Measurements from ENCODE around the gene S100Z.

Gene S100Z

DNA sequence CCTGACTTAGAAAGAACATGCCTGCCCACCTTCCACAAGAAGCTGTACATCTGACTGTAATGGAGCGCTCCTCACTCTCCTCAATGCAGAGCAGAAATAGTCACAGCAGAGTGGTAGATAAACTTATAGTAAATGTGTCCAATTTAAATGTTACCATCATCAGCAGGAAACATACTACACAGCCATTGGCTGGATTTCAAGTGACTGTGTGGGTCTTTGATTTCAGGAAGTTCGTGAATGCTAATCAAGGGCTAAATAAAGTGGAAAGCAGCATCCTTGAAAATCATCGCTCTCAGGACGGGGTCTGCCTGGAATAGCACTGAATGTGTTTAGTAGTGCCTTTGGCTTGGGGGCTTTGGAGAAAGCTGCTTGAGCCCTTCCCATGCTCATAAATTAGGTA is 70.7 kb downstream of the S100Z start:
- no peak overlapping the region for H3K27ac ChIP-seq (ENCODE audit: extremely low read depth, low read depth, low read length)
- H3K4me3 ChIP-seq (ENCODE audit: low read depth, low read length) = no peak overlapping the region
- no peaks in the 10 kb centered on the region for H3K36me3 ChIP-seq (ENCODE audit: control insufficient read depth in 2 of 2, insufficient read depth in 1 of 2, low read length in 2 of 2)
- ChIA-PET CTCF (no interaction called here), POLR2A (interaction anchor here (0.5 kb wide), 1 partner anchor 56 kb away, joined by 5 read pairs; no protein-coding TSS in a partner anchor)
- no peaks in the 10 kb centered on the region for H3K4me1 ChIP-seq (ENCODE audit: control insufficient read depth, insufficient read depth, low read length)
- H3K9me3 ChIP-seq (ENCODE audit: control insufficient read depth, insufficient read depth, low read depth, low read length) = no peaks in the 10 kb centered on the region
- TF ChIP-seq, protein P1, sequence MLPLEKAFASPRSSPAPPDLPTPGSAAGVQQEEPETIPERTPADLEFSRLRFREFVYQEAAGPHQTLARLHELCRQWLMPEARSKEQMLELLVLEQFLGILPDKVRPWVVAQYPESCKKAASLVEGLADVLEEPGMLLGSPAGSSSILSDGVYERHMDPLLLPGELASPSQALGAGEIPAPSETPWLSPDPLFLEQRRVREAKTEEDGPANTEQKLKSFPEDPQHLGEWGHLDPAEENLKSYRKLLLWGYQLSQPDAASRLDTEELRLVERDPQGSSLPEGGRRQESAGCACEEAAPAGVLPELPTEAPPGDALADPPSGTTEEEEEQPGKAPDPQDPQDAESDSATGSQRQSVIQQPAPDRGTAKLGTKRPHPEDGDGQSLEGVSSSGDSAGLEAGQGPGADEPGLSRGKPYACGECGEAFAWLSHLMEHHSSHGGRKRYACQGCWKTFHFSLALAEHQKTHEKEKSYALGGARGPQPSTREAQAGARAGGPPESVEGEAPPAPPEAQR (tag by site-specific recombination; IDR thresholded peaks at IDR 0.05) = no peak
- no peak for TF ChIP-seq KLF9 (tag by site-specific recombination; IDR thresholded peaks at IDR 0.05; ENCODE audit: low read depth)
- TF ChIP-seq ZNF623 (tag by site-specific recombination; IDR thresholded peaks at IDR 0.05) = no peak
- no peak for TF ChIP-seq ZEB2 (tag by site-specific recombination; IDR thresholded peaks at IDR 0.05)
- no peak for TF ChIP-seq HOXC10 (CRISPR knock-in tag; IDR thresholded peaks at IDR 0.05)
- TF ChIP-seq ZNF121 (tag by site-specific recombination; IDR thresholded peaks at IDR 0.05) = no peak
- TF ChIP-seq ZNF830 (tag by site-specific recombination; IDR thresholded peaks at IDR 0.05; ENCODE audit: low read depth) = no peak
- no peak for TF ChIP-seq GLIS1 (tag by site-specific recombination; IDR thresholded peaks at IDR 0.05)
- TF ChIP-seq ZNF112 (tag by site-specific recombination; IDR thresholded peaks at IDR 0.05) = no peak

DNA sequence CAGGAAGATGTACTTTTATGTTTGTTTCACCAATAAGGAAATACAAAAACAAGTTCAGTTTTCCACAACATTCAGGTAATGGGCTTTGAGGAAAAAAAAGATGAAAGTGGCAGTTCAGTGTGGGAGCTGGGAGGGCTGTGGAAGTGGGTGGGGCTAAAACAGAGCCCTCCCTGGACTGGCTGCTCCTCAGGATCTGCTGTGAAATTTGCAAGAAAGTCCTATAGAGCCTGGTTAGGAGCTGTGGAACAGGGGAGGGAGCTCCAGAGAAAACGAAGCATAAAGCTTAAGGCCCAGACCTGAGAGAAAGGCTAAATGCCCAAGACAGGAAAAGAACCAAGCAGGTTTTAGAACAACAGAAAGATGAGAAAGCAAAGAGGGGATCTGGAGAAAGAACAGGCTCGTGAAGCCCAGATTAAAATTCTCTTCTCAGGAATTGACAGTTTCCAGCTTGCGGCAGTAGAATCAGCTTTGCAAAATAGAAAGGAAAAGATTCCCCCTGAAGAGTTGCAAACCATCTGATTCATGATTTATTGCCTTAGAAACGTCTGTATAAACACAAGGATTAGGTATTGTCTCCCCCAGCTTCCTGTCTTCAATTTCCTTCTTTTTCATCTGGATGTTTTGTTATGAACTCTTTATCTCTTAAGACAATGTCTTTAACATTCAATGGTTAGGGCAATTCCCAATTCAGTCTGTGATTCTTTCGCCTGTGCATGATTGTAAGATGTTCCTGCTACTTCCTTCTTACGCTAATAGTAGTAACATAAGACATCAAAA is 76.7 kb downstream of the S100Z start:
- H3K27ac ChIP-seq (ENCODE audit: extremely low read depth, low read depth, low read length) = no peak overlapping the region
- no peaks in the 10 kb centered on the region for H3K9me3 ChIP-seq (ENCODE audit: control insufficient read depth, insufficient read depth, low read depth, low read length)
- no peak overlapping the region for H3K4me3 ChIP-seq (ENCODE audit: low read depth, low read length)
- no peaks in the 10 kb centered on the region for H3K36me3 ChIP-seq (ENCODE audit: control insufficient read depth in 2 of 2, insufficient read depth in 1 of 2, low read length in 2 of 2)
- no peaks in the 10 kb centered on the region for H3K4me1 ChIP-seq (ENCODE audit: control insufficient read depth, insufficient read depth, low read length)
- CTCF ChIA-PET = interaction anchor here (0.6 kb wide), 1 partner anchor 10 kb away, joined by 3 read pairs; no protein-coding TSS in a partner anchor
- POLR2A ChIA-PET = no interaction called here
- TF ChIP-seq ZNF830 (tag by site-specific recombination; IDR thresholded peaks at IDR 0.05; ENCODE audit: low read depth) (no peak), MZF1 (tag by site-specific recombination; IDR thresholded peaks at IDR 0.05; ENCODE audit: borderline replicate concordance) (no peak), ZNF571 (tag by site-specific recombination; IDR thresholded peaks at IDR 0.05) (no peak), ZNF785 (tag by site-specific recombination; IDR thresholded peaks at IDR 0.05) (no peak), ZNF404 (tag by site-specific recombination; IDR thresholded peaks at IDR 0.05) (no peak), ZNF311 (tag by site-specific recombination; IDR thresholded peaks at IDR 0.05; ENCODE audit: borderline replicate concordance) (no peak), ZNF24 (tag by site-specific recombination; IDR thresholded peaks at IDR 0.05) (no peak), ZNF146 (tag by site-specific recombination; IDR thresholded peaks at IDR 0.05) (no peak), HOXC10 (CRISPR knock-in tag; IDR thresholded peaks at IDR 0.05) (no peak), ZBTB17 (tag by site-specific recombination; IDR thresholded peaks at IDR 0.05) (no peak), ZNF155 (tag by site-specific recombination; IDR thresholded peaks at IDR 0.05) (no peak), ZBTB20 (tag by site-specific recombination; IDR thresholded peaks at IDR 0.05) (no peak), RBAK (tag by site-specific recombination; IDR thresholded peaks at IDR 0.05) (no peak), KLF1 (tag by site-specific recombination; IDR thresholded peaks at IDR 0.05) (no peak), HOXD13 (CRISPR knock-in tag; IDR thresholded peaks at IDR 0.05; ENCODE audit: borderline replicate concordance) (no peak)
- TF ChIP-seq, protein P2, sequence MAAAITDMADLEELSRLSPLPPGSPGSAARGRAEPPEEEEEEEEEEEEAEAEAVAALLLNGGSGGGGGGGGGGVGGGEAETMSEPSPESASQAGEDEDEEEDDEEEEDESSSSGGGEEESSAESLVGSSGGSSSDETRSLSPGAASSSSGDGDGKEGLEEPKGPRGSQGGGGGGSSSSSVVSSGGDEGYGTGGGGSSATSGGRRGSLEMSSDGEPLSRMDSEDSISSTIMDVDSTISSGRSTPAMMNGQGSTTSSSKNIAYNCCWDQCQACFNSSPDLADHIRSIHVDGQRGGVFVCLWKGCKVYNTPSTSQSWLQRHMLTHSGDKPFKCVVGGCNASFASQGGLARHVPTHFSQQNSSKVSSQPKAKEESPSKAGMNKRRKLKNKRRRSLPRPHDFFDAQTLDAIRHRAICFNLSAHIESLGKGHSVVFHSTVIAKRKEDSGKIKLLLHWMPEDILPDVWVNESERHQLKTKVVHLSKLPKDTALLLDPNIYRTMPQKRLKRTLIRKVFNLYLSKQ (tag by site-specific recombination; IDR thresholded peaks at IDR 0.05; ENCODE audit: borderline replicate concordance) = no peak
- TF ChIP-seq, protein P3, sequence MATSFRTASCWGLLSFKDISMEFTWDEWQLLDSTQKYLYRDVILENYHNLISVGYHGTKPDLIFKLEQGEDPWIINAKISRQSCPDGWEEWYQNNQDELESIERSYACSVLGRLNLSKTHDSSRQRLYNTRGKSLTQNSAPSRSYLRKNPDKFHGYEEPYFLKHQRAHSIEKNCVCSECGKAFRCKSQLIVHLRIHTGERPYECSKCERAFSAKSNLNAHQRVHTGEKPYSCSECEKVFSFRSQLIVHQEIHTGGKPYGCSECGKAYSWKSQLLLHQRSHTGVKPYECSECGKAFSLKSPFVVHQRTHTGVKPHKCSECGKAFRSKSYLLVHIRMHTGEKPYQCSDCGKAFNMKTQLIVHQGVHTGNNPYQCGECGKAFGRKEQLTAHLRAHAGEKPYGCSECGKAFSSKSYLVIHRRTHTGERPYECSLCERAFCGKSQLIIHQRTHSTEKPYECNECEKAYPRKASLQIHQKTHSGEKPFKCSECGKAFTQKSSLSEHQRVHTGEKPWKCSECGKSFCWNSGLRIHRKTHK (tag by site-specific recombination; IDR thresholded peaks at IDR 0.05) = no peak
- TF ChIP-seq, protein P4, sequence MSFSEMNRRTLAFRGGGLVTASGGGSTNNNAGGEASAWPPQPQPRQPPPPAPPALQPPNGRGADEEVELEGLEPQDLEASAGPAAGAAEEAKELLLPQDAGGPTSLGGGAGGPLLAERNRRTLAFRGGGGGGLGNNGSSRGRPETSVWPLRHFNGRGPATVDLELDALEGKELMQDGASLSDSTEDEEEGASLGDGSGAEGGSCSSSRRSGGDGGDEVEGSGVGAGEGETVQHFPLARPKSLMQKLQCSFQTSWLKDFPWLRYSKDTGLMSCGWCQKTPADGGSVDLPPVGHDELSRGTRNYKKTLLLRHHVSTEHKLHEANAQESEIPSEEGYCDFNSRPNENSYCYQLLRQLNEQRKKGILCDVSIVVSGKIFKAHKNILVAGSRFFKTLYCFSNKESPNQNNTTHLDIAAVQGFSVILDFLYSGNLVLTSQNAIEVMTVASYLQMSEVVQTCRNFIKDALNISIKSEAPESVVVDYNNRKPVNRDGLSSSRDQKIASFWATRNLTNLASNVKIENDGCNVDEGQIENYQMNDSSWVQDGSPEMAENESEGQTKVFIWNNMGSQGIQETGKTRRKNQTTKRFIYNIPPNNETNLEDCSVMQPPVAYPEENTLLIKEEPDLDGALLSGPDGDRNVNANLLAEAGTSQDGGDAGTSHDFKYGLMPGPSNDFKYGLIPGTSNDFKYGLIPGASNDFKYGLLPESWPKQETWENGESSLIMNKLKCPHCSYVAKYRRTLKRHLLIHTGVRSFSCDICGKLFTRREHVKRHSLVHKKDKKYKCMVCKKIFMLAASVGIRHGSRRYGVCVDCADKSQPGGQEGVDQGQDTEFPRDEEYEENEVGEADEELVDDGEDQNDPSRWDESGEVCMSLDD (tag by site-specific recombination; IDR thresholded peaks at IDR 0.05) = no peak
- TF ChIP-seq, protein P5, sequence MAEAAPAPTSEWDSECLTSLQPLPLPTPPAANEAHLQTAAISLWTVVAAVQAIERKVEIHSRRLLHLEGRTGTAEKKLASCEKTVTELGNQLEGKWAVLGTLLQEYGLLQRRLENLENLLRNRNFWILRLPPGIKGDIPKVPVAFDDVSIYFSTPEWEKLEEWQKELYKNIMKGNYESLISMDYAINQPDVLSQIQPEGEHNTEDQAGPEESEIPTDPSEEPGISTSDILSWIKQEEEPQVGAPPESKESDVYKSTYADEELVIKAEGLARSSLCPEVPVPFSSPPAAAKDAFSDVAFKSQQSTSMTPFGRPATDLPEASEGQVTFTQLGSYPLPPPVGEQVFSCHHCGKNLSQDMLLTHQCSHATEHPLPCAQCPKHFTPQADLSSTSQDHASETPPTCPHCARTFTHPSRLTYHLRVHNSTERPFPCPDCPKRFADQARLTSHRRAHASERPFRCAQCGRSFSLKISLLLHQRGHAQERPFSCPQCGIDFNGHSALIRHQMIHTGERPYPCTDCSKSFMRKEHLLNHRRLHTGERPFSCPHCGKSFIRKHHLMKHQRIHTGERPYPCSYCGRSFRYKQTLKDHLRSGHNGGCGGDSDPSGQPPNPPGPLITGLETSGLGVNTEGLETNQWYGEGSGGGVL (tag by site-specific recombination; IDR thresholded peaks at IDR 0.05) = no peak
